Nephron (organoid): ENCODE results near the gene ACSL5.

ENCODE experiments used
- H3K27ac Mint-ChIP-seq, 3 experiments: 2 replicates each; pipeline ENCODE4 v1.8.0; 2020; ENCODE audit warnings: mixed read lengths in 3 of 3, mild to moderate bottlenecking in 2 of 3, moderate library complexity in 1 of 3
- H3K27me3 Mint-ChIP-seq: 2 replicates; pipeline ENCODE4 v1.8.0; 2021; ENCODE audit warnings: low read depth, mild to moderate bottlenecking, moderate library complexity, mixed read lengths
- H3K36me3 Mint-ChIP-seq: 2 replicates; pipeline ENCODE4 v1.8.0; 2020; ENCODE audit warnings: low read depth, mixed read lengths
- H3K4me1 Mint-ChIP-seq: 2 replicates; pipeline ENCODE4 v1.8.0; 2020; ENCODE audit warnings: mixed read lengths
- H3K4me3 Mint-ChIP-seq, 3 experiments: 2 replicates each; pipeline ENCODE4 v1.8.0; 2020; ENCODE audit warnings: mild to moderate bottlenecking in 3 of 3, mixed read lengths in 3 of 3, moderate library complexity in 2 of 3
- H3K9me3 Mint-ChIP-seq: 2 replicates; pipeline ENCODE4 v1.8.0; 2020; ENCODE audit warnings: mixed read lengths
- CTCF ChIP-seq, 3 experiments: fragments of 200-600 bp; sonication (generic); IDR thresholded peaks; one replicate each; pipeline ENCODE4 v1.5.0; 2021; ENCODE audit warnings: antibody characterized with exemption in 3 of 3; ENCODE audit not compliant: unreplicated experiment in 3 of 3

Gene ACSL5

DNA sequence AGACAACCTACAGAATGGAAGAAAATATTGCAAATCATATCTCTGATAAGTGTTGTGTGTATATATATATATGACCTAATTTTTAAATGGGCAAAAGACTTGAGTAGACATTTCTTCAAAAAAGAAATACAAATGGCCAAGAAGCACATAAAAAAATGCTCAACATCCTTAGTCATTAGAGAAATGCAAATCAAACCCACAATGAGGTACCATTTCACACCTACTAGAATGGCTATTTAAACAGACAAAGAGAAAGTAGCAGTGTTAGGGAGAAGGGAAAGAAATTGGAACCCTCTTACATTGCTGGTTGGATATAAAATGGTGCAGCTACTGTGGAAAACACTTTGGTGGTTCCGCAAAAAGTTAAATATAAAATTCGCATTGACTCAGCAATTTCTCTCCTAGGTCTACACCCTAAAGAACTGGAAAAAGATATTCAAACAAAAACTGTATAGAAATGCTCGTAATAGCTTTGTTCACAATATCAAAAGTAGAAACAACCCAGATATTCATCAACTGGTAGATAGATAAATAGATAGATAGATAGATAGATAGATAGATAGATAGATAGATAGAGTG, 16.3 kb downstream of the ACSL5 start:
- H3K27ac Mint-ChIP-seq, result no peak overlapping the region
- no peaks in the 10 kb centered on the region for H3K9me3 Mint-ChIP-seq
- H3K27me3 Mint-ChIP-seq, result no peaks in the 10 kb centered on the region
- no peak overlapping the region for H3K4me3 Mint-ChIP-seq
- H3K4me1 Mint-ChIP-seq, result peaks cover 9% of the 10 kb centered on the region
- no peak for TF ChIP-seq CTCF (IDR thresholded peaks at IDR 0.05; ENCODE audit: unreplicated experiment in 3 of 3)
- H3K36me3 Mint-ChIP-seq, result no peaks in the 10 kb centered on the region

DNA sequence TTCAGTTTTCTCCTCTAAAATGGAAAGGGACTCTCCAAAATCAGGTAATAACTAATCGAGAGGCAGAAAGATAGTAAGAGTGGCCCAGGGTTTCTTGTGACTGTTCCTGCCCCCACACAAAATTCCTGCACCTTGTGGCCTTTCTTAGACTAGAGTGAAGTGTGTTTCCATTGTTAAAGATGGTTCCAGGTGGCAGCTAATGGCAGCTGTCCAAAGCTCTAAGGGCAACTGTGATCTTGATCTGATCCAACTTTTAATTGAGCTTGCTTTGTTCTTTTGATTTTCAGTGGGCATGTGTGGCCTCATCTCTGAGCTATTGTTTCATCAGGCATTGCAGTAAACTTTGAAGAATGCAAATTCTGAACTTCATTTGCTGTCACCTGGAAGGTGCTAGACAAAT, 19.4 kb downstream of the ACSL5 start:
- no peak for TF ChIP-seq CTCF (IDR thresholded peaks at IDR 0.05; ENCODE audit: unreplicated experiment in 3 of 3)
- peak overlapping the region in 2 of 3 experiments; percentile 18 to 52 for H3K27ac Mint-ChIP-seq

GRCh38 chr10:112393827-112394226, 19.9 kb downstream of the ACSL5 start:
- no peaks in the 10 kb centered on the region for H3K27me3 Mint-ChIP-seq
- no peak overlapping the region for H3K4me3 Mint-ChIP-seq
- no peaks in the 10 kb centered on the region for H3K36me3 Mint-ChIP-seq
- no peaks in the 10 kb centered on the region for H3K9me3 Mint-ChIP-seq
- no peak overlapping the region for H3K27ac Mint-ChIP-seq
- TF ChIP-seq CTCF (IDR thresholded peaks at IDR 0.05; ENCODE audit: unreplicated experiment in 3 of 3), result no peak
- peaks cover 9% of the 10 kb centered on the region for H3K4me1 Mint-ChIP-seq

More for the DNA sequence above, 19.4 kb downstream of the ACSL5 start:
- H3K9me3 Mint-ChIP-seq, result no peaks in the 10 kb centered on the region
- H3K4me3 Mint-ChIP-seq, result no peak overlapping the region
- peaks cover 9% of the 10 kb centered on the region for H3K4me1 Mint-ChIP-seq
- H3K27me3 Mint-ChIP-seq, result no peaks in the 10 kb centered on the region
- no peaks in the 10 kb centered on the region for H3K36me3 Mint-ChIP-seq

- H3K36me3 Mint-ChIP-seq, result no peaks in the 10 kb centered on the region
- H3K27ac Mint-ChIP-seq, result no peak overlapping the region
- H3K4me1 Mint-ChIP-seq, result peaks cover 9% of the 10 kb centered on the region
- H3K27me3 Mint-ChIP-seq, result peaks cover under 1% of the 10 kb centered on the region
- H3K4me3 Mint-ChIP-seq, result no peak overlapping the region
- no peaks in the 10 kb centered on the region for H3K9me3 Mint-ChIP-seq
- no peak for TF ChIP-seq CTCF (IDR thresholded peaks at IDR 0.05; ENCODE audit: unreplicated experiment in 3 of 3)
Observed at GRCh38 chr10:112394475-112394875, 20.6 kb downstream of the ACSL5 start.

GRCh38 chr10:112395809-112396530, 22.1 kb downstream of the ACSL5 start:
- Mint-ChIP-seq H3K4me1 (peaks cover 9% of the 10 kb centered on the region), H3K4me3 (no peak overlapping the region), H3K36me3 (no peaks in the 10 kb centered on the region), H3K27ac (no peak overlapping the region), H3K27me3 (peaks cover 4% of the 10 kb centered on the region), H3K9me3 (no peaks in the 10 kb centered on the region)
- no peak for TF ChIP-seq CTCF (IDR thresholded peaks at IDR 0.05; ENCODE audit: unreplicated experiment in 3 of 3)

DNA sequence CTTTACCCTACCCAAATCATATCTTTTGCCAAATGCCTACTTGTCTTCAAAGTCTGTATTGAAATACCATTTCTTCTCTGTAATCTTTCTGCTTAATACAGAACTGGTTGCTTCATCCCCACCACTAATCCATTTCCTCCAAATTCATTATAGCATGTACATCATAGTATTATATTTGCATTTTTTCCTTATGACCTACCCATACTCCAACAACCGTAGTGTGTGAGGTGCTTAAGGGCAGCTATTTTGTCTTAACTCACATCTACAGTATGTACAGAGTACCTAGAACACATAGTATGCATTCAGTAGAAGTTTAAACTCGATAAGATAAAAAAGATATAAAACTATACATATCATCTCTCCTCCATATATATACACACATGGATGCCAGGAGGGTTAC, 23.7 kb downstream of the ACSL5 start:
- H3K4me3 Mint-ChIP-seq, result no peak overlapping the region
- no peak overlapping the region for H3K27ac Mint-ChIP-seq
- no peak for TF ChIP-seq CTCF (IDR thresholded peaks at IDR 0.05; ENCODE audit: unreplicated experiment in 3 of 3)
- no peaks in the 10 kb centered on the region for H3K9me3 Mint-ChIP-seq
- H3K27me3 Mint-ChIP-seq, result peaks cover 10% of the 10 kb centered on the region
- no peaks in the 10 kb centered on the region for H3K36me3 Mint-ChIP-seq
- H3K4me1 Mint-ChIP-seq, result peaks cover 9% of the 10 kb centered on the region
